Measurements from ENCODE around the gene MAEL.

MAEL gene

GRCh38 chr1:167016100-167016750, 27.1 kb downstream of the MAEL start (continued):
- no peak for TF ChIP-seq AEBP2 (tag by site-specific recombination; IDR thresholded peaks at IDR 0.05; ENCODE audit: borderline replicate concordance)
- no peak for TF ChIP-seq ZNF362 (tag by site-specific recombination; IDR thresholded peaks at IDR 0.05)

DNA sequence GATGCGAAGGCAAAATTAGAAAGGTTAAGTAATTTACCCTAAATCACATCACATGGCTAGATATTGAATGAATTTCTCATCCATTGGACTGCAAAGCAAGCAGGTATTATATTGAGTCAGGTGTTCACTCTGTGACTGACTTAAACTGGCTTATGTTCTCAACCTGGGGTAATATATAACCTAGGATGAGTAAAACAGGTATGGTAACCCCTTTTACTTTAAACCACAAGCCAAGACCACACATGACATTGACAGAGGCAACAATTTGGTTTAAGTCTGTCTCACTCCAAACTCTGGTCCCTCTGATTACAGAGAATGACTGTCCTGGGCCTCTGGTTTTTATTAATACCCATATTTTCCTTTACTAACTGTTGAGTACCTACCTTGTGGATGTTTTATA, 33.3 kb downstream of the MAEL start:
- Histone ChIP-seq H3K4me1 (ENCODE audit: control insufficient read depth, insufficient read depth, low read length) (no peaks in the 10 kb centered on the region), H3K4me3 (ENCODE audit: low read depth, low read length) (no peak overlapping the region), H3K27ac (ENCODE audit: extremely low read depth, low read depth, low read length) (no peak overlapping the region), H3K36me3 (ENCODE audit: control insufficient read depth in 2 of 2, insufficient read depth in 1 of 2, low read length in 2 of 2) (no peaks in the 10 kb centered on the region), H3K9me3 (ENCODE audit: control insufficient read depth, insufficient read depth, low read depth, low read length) (no peaks in the 10 kb centered on the region)
- TF ChIP-seq, protein P1, sequence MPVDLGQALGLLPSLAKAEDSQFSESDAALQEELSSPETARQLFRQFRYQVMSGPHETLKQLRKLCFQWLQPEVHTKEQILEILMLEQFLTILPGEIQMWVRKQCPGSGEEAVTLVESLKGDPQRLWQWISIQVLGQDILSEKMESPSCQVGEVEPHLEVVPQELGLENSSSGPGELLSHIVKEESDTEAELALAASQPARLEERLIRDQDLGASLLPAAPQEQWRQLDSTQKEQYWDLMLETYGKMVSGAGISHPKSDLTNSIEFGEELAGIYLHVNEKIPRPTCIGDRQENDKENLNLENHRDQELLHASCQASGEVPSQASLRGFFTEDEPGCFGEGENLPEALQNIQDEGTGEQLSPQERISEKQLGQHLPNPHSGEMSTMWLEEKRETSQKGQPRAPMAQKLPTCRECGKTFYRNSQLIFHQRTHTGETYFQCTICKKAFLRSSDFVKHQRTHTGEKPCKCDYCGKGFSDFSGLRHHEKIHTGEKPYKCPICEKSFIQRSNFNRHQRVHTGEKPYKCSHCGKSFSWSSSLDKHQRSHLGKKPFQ (tag by site-specific recombination; IDR thresholded peaks at IDR 0.05) = no peak
- TF ChIP-seq ZNF391 (tag by site-specific recombination; IDR thresholded peaks at IDR 0.05; ENCODE audit: borderline replicate concordance, low read depth) (no peak), ZNF433 (tag by site-specific recombination; IDR thresholded peaks at IDR 0.05; ENCODE audit: low read depth) (no peak), ZBTB49 (tag by site-specific recombination; IDR thresholded peaks at IDR 0.05; ENCODE audit: low read depth) (no peak), REPIN1 (tag by site-specific recombination; IDR thresholded peaks at IDR 0.05; ENCODE audit: low read depth) (no peak), ZNF600 (tag by site-specific recombination; IDR thresholded peaks at IDR 0.05) (no peak), ZBTB48 (tag by site-specific recombination; IDR thresholded peaks at IDR 0.05) (no peak), ZNF426 (tag by site-specific recombination; IDR thresholded peaks at IDR 0.05) (no peak), ZNF514 (tag by site-specific recombination; IDR thresholded peaks at IDR 0.05) (no peak), ZNF404 (tag by site-specific recombination; IDR thresholded peaks at IDR 0.05) (no peak), GLIS1 (tag by site-specific recombination; IDR thresholded peaks at IDR 0.05) (no peak), WT1 (tag by site-specific recombination; IDR thresholded peaks at IDR 0.05) (no peak)
- TF ChIP-seq, protein P2, sequence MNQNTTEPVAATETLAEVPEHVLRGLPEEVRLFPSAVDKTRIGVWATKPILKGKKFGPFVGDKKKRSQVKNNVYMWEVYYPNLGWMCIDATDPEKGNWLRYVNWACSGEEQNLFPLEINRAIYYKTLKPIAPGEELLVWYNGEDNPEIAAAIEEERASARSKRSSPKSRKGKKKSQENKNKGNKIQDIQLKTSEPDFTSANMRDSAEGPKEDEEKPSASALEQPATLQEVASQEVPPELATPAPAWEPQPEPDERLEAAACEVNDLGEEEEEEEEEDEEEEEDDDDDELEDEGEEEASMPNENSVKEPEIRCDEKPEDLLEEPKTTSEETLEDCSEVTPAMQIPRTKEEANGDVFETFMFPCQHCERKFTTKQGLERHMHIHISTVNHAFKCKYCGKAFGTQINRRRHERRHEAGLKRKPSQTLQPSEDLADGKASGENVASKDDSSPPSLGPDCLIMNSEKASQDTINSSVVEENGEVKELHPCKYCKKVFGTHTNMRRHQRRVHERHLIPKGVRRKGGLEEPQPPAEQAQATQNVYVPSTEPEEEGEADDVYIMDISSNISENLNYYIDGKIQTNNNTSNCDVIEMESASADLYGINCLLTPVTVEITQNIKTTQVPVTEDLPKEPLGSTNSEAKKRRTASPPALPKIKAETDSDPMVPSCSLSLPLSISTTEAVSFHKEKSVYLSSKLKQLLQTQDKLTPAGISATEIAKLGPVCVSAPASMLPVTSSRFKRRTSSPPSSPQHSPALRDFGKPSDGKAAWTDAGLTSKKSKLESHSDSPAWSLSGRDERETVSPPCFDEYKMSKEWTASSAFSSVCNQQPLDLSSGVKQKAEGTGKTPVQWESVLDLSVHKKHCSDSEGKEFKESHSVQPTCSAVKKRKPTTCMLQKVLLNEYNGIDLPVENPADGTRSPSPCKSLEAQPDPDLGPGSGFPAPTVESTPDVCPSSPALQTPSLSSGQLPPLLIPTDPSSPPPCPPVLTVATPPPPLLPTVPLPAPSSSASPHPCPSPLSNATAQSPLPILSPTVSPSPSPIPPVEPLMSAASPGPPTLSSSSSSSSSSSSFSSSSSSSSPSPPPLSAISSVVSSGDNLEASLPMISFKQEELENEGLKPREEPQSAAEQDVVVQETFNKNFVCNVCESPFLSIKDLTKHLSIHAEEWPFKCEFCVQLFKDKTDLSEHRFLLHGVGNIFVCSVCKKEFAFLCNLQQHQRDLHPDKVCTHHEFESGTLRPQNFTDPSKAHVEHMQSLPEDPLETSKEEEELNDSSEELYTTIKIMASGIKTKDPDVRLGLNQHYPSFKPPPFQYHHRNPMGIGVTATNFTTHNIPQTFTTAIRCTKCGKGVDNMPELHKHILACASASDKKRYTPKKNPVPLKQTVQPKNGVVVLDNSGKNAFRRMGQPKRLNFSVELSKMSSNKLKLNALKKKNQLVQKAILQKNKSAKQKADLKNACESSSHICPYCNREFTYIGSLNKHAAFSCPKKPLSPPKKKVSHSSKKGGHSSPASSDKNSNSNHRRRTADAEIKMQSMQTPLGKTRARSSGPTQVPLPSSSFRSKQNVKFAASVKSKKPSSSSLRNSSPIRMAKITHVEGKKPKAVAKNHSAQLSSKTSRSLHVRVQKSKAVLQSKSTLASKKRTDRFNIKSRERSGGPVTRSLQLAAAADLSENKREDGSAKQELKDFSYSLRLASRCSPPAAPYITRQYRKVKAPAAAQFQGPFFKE (tag by site-specific recombination; IDR thresholded peaks at IDR 0.05; ENCODE audit: borderline replicate concordance) = no peak
- TF ChIP-seq, protein P3, sequence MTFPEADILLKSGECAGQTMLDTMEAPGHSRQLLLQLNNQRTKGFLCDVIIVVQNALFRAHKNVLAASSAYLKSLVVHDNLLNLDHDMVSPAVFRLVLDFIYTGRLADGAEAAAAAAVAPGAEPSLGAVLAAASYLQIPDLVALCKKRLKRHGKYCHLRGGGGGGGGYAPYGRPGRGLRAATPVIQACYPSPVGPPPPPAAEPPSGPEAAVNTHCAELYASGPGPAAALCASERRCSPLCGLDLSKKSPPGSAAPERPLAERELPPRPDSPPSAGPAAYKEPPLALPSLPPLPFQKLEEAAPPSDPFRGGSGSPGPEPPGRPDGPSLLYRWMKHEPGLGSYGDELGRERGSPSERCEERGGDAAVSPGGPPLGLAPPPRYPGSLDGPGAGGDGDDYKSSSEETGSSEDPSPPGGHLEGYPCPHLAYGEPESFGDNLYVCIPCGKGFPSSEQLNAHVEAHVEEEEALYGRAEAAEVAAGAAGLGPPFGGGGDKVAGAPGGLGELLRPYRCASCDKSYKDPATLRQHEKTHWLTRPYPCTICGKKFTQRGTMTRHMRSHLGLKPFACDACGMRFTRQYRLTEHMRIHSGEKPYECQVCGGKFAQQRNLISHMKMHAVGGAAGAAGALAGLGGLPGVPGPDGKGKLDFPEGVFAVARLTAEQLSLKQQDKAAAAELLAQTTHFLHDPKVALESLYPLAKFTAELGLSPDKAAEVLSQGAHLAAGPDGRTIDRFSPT (tag by site-specific recombination; IDR thresholded peaks at IDR 0.05) = no peak
- TF ChIP-seq, protein P4, sequence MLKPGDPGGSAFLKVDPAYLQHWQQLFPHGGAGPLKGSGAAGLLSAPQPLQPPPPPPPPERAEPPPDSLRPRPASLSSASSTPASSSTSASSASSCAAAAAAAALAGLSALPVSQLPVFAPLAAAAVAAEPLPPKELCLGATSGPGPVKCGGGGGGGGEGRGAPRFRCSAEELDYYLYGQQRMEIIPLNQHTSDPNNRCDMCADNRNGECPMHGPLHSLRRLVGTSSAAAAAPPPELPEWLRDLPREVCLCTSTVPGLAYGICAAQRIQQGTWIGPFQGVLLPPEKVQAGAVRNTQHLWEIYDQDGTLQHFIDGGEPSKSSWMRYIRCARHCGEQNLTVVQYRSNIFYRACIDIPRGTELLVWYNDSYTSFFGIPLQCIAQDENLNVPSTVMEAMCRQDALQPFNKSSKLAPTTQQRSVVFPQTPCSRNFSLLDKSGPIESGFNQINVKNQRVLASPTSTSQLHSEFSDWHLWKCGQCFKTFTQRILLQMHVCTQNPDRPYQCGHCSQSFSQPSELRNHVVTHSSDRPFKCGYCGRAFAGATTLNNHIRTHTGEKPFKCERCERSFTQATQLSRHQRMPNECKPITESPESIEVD (tag by site-specific recombination; IDR thresholded peaks at IDR 0.05) = no peak
- ChIA-PET POLR2A (interaction anchor here (0.6 kb wide), 2 partner anchors 27 to 70 kb away, joined by 3 to 5 read pairs; no protein-coding TSS in a partner anchor), CTCF (interaction anchor here (0.7 to 1.3 kb wide), 3 partner anchors 31 to 37 kb away, joined by 3 to 4 read pairs (median 3); no protein-coding TSS in a partner anchor)

Data from HEK293 (cell line).